NCI-H1105 treated with DMSO at 0.1 percent for 48 hours (cell line): ENCODE data around the gene HSF2BP.
"Not testable (repeated sequence)": the region's sequence is repeated elsewhere in the genome, so short reads cannot be mapped to it uniquely, and the experiment has no call there.

Source experiments
- DNase-seq: peaks from one replicate; lab custom pipeline; 2025; lab: John Stamatoyannopoulos, UW

The HSF2BP gene

DNA sequence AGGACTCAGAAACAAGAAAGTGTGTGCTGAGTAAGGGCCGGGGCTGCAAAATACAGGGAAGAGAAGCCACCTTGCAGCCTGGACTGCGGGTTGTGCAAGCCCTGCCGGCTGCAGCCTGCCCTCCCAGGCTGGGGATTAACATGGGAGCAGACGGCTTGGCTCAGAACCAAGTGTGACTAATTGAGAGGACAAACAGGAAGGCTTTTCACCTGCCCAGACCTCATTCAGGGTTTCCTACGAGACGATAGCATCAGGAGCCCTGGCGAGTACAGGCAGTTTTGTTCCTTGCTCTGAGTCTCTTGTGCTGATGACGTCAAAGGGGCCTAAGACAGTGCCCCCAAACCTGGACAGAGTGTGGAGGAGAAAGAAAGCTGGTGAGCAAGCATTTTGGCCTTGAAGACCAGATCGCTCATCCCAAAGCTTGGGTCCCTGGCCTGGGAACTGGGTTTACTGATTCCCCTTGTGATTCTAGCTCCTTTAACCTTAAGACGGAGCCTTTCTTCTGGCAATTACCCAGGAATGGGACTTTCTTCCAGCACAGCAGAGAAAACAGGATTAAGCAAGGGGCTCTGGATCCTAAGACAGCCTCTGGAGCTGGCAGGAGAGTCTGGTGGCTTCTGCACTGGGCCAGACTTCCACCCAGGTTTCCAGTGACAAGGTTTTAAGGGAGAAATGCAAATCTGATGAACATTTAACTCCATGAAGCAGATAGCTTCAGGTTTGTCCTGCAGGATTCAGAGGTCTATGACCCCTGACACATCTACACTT, 142.2 kb downstream of the HSF2BP start:
- not testable (repeated sequence) for DNase-seq

DNA sequence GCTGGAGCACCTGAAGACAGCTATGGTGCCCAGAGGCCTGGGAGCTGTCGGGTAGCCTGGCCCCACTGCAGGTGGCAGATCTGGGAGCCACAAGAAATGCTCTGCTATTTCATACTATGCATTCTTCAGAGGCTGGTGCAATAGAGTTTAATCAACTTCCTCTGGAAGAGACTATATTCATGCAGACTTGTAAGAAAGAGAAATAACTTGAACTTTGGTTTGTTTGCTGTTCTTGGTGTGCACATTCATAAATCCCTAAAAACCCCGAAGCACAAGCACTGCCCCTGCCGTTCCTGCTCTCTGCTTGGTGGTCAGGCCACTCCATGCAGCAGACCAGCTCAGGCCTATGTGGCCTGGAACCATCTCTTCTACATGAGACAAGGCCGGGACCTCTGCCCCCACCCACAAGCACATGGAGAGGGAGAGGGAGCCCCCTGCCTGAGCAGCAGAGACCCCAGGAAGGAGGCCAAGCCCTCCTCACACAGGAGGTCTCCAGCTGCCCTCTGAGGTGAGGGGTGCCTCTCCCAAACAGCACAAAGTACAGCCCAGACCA, 142.9 kb downstream of the HSF2BP start:
- DNase-seq = not testable (repeated sequence)

DNA sequence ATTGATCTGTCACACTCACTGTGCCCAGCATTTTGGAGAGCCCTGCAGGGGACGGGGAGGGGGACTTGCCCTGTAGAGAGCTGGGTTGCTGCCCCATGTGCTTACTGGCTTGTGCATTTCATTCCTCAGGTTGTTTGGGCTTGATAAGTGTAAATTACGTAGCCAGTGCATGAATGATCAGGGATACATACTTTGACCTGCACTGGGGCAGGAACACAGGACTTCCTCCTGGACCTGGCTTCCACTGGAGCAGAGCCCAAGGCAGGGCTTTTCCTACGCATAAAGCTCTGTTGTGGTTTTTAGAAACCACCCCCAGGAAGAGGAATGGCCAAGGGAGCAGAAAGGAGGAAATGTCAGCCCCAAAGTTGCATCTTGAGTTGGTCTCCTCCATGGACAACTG, 144.5 kb downstream of the HSF2BP start:
- not testable (repeated sequence) for DNase-seq

DNA sequence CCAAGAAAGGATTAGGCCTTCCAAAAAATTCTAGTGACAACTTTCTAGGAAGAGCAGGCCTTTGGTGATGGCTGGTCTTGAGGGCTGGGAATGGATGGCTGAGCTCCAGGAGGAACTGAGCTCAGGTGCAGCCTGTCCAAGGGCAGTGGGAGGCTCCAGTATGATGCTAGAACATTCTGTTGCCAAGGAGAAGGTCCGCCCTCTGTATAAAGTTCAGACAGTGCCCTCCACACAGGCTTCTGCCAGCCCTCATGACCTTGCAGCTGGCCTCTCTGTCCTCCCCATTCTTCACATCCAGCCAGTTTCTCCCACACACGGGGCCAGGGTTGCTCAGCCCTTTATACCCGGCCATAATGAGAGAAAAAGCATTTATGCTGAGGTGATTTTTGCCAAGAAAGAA, 146.3 kb downstream of the HSF2BP start:
- DNase-seq = not testable (repeated sequence)

DNA sequence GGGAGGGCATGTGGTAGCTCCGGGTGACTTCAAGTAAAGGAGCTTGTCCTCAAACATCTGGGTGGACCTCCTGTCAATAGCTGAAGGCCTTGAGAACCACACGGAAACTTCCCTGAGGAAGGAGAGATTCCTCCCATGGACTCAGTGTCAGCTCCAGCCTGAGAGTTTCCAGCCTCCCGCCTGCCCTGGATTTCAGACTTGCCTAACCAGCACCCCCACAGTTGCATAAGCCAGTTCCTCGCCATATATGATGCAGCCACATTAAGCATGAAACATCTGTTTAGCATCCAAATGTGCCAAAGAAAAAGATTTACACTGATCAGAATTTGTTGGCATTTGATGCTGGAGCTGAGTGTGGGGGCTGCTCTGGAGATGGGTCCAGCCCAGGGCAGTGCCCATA, 148.1 kb downstream of the HSF2BP start:
- DNase-seq = not testable (repeated sequence)

DNA sequence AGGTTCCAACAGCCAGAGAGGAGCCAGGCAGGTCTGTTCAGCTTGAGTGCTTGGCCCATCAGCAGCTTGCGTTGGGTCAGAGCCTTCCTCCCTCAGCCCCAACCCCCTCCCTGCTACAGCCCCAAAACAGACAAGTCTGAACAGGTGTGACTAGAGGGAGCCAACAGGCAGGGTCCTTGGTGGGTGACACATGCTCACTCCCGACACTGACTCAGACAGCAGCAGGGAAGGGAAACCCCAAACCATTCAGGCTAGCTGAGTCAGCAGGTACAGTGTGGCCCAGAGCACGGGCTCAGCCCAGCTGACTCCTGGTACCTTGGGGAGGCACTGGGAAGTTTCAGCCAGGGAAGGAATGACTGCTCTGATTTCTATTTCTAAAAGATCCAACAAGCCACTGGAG, 148.6 kb downstream of the HSF2BP start:
- not testable (repeated sequence) for DNase-seq

DNA sequence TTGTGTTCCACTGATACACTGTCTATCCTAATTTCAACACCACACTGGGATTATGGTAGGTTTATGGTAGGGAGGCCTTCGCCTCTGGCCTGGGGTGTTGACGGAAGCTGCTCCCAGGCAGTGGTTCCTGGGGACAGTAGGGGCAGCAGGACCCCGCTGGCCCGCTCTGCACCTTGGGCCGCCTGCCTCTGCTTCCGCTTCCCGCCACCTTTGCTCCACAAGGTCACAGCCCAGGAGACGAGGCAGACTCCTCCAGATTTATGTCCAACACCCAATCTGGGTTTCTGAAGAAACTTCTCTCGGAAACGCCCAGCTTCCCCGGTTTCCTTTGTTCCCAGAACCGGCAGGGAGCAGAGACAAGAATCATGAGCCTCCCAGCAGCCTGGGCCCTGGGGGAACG, 155.4 kb downstream of the HSF2BP start:
- DNase-seq = not testable (repeated sequence)

DNA sequence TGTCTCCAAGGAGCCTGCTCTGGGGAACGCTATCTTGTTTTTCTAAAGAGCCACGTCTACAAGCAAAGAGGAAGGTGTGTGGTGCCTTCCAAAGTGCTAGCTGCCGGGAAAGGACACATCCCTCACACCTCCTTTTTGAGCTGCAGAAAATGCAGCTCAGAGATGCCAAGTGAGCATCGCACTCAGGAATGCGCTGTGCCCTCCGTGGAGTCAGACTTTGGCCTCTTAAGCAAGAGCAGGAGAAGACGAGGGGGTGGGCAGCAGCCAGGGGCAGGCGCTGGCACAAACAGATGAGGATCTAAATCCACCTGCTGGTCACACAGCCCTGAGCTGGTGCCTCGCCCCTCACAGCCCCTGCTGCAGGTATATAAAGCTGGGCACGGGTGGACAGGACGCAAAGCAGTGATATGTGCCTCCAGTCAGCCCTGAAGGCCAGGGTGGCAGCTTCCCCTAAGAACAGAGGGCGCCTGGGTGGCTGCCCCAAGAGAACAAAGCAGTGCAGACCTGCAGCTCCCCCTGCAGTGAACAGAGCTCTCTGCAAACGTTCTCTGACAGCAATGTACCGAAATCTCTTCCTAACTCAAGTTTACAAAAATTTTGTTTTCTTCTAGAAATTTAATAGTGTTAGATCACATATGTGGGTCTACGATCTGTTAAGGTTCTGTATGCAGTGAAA, 156.1 kb downstream of the HSF2BP start:
- DNase-seq = not testable (repeated sequence)

DNA sequence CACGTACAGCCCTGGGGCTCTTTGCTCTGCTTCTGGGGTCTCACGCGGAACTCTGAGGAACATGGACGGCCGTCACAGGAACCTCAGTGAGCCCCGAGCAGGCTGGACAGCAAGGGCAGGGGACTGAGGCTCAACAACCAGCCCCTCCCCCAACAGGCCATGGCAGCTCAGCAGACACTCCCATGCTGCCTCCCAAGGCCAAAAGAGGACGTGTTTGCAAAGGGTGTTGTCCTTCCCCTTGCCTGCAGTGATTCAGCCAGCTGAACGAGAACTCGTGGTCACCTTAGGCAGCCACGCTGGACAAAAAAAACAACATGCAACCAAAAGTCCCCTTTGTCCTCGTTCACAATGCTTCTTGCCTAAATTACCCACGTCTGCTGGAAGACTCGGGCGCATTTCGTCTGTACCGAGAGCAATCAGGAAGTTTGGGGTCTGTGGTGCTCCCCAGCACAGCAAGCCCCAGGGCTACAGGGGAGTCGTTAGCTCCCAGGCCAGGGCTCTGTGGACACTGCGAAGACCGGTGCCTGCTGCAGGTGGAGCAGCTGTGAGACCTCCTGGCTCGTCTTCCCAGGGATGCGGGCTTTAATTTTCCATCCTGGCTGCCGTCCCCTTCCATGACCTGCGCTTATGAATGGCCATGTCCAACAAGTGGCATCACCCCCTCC, 156.7 kb downstream of the HSF2BP start:
- DNase-seq = not testable (repeated sequence)

DNA sequence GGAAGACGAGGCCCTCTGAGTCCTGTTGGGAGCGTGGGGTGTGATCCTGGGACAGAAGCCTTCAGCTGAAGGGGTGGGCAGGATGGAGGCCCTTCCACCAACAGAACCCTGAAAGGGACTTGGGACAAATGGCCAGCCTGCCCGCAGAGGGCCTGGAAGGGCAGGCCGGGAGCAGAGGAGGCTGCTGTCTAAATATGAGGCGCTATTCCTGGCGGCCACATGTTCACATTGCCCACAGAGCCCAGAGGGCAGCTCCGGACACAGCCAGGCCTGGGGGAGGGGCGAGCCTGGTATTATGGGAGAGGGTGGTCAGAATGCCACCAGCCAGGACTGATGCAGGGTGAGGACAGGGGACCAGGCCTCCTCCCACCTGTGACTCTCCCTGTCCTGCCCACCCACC, 160.4 kb downstream of the HSF2BP start:
- DNase-seq = not testable (repeated sequence)

DNA sequence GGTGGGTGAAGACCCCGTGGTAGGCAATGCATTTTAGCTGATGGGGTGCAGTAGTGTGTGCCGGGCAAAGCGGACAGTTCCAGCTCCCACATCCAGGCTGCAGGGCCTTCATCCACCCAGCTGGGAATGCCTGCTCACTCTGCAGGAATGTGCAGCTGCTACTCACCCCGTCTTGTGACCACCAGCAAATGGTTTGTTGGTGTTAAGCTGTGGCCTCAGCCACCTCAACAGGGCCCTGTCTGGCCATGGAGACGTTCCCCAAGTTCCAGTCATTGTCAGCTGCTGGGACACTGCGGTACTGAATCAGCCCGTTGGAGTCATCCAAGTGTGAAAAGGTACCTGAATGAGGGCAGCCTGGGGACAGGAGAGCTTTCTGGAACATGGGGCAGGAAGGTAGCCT, 161.2 kb downstream of the HSF2BP start:
- DNase-seq = not testable (repeated sequence)

DNA sequence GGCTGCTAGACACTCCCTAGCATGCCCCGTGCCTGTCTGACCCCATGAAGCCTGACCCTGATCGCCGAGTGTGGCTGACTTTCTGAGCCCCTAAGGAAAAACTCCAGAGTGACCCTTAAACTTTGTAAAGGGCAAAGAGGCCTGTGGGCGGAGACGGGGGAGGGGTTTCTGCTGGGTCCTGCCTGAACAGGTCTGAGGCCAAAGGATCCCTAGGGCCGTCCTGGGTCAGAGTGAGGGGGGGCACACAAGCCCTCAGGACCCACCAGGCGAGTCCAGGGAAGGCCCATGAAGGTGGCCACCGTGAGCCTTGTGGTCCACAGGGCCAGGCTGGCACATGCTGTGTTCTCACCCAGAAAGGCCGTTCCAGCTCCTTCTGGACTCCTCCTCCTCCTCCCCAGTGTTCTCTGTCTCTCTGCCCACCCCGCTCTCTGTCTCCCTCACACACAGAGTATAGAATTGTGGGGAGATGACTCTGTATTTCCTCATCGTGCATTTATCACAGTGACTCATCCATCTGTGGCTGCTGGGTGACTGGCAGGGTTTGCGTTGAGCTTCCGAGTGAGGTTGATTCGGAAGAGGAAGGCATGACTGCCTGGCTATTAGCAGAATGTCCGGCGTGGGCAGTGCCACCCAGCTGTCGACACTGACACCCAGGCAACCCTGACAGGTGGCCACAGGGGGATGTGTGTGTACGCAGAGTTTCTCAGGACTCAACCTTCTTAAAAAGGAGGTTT, 164.8 kb downstream of the HSF2BP start:
- not testable (repeated sequence) for DNase-seq

DNA sequence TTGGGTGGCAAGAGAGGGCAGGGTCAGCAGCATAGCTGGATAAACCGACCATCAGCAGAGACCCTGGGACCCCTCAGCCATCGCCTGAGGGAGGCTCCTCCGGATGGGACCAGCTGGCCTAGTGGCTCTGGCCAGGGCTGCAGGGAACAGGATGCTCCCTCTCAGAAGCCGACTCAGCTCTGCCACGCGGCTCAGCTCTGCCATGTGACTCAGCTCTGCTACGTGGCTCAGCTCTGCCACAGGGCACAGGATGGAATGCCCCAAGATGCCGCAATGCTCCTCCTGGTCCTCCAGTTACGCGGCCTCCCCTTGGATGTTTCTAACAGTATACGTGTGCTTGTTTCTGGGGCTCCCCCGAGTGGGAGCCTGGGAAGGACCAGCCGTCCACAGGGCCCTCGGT, 165.8 kb downstream of the HSF2BP start:
- not testable (repeated sequence) for DNase-seq

DNA sequence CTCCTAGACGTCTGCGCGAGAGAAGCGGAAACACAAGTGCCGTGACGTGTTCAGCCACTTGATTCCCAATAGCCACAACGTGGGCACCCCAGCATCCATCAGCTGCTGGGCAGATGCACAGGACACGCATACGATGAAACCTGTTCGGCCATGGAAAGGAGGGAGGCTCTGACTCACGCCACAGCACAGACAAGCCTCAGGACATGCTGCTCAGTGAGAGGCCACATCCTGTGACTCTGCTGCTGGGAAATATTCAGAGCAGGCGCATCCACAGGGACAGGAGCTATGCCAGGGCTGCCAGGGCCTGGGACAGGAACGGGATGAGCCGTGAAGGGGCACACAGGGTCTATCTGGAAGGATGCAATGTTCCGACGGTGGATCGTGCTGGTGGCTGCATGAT, 171.1 kb downstream of the HSF2BP start:
- not testable (repeated sequence) for DNase-seq

DNA sequence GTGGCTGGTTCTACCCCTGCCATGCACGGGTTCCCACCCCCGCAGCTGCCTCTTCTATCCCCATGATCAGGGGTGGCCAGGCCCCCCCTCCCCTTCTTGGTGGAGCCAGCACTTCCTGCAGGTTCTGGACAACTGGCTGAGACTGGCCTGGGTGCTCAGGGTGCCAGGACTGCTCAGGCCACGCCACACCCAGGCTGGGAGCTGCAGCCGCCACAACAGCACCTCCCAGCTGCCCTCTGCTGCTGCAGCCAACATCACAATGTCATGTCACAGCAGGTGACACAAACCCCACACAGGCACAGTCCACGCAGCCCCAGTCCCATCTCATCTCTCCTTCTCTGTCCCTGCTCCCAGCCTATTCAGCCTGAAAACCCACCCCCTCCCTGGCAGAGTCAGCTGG, 173.2 kb downstream of the HSF2BP start:
- not testable (repeated sequence) for DNase-seq

DNA sequence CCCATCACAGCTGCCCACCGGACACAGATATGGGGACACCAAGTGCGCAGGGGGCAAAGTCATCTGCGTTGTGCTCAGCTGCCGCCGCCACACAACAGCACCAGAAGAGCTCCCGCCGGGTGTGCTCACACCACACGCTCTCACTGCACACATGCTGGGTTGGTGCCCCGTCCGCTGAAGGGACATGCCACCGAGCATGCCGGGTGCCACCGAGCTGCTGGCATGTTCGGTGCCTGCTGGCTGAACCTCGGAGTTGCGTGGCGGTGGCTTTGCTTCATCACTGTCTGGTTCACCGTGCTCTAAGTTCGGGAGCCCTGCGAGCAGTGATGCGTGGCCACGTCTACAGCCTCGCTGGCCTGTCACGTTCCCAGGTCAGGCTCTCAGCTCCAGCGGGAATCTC, 174.3 kb downstream of the HSF2BP start:
- DNase-seq = not testable (repeated sequence)

DNA sequence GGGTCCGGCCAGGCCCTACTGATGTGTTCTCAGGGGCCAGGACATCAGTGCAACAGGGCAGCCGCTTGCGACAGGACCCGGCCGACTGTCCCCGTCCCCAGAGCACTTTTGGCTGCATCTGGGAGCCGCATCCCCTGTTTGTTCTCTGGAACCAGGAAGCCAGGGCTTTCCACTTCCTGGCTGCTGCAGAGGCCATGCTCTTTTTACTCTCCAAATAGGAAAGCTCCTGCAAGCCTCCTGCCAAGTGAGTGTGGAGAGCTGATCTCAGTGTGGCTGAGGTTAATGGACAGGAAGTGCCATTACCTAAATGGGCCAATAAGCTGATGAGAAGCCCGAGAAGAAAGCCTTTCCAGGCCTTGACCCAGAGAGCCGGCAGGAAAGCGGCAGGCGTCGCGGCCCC, 180.1 kb downstream of the HSF2BP start:
- not testable (repeated sequence) for DNase-seq
